Neuronal stem cell (in vitro differentiated cells): ENCODE results near the gene KRT2.
A peak's percentile ranks its signal among the peaks of the same experiment; 100 is the strongest.

Source experiments
- DNase-seq: peaks from one replicate; pipeline ENCODE4 v3.0.0-alpha.2; 2013; ENCODE audit warnings: low spot score
- H2AFZ ChIP-seq: one replicate; pipeline ENCODE4 v1.6.1; 2013; ENCODE audit warnings: mild to moderate bottlenecking, low read length, inconsistent platforms
- H2AK5ac ChIP-seq: 2 replicates; pipeline ENCODE4 v1.6.1; 2013; ENCODE audit warnings: low read depth, mild to moderate bottlenecking, inconsistent platforms, low read length, moderate library complexity, mixed read lengths
- H2BK120ac ChIP-seq: 2 replicates; pipeline ENCODE4 v1.6.1; 2013; ENCODE audit warnings: low read depth, mild to moderate bottlenecking, inconsistent platforms, low read length, moderate library complexity, mixed read lengths
- H2BK12ac ChIP-seq: one replicate; pipeline ENCODE4 v1.6.1; 2013; ENCODE audit warnings: low read length, inconsistent platforms
- H2BK15ac ChIP-seq: 2 replicates; pipeline ENCODE4 v1.6.1; 2013; ENCODE audit warnings: mild to moderate bottlenecking, low read length, inconsistent platforms, mixed read lengths
- H2BK5ac ChIP-seq: one replicate; pipeline ENCODE4 v1.6.1; 2013; ENCODE audit warnings: inconsistent platforms, mild to moderate bottlenecking, low read length, moderate library complexity
- H3K14ac ChIP-seq: one replicate; pipeline ENCODE4 v1.6.1; 2013; ENCODE audit warnings: low read length, inconsistent platforms
- H3K18ac ChIP-seq: 2 replicates; pipeline ENCODE4 v1.6.1; 2013; ENCODE audit warnings: low read length, inconsistent platforms
- H3K23ac ChIP-seq: 2 replicates; pipeline ENCODE4 v1.6.1; 2013; ENCODE audit warnings: low read depth, mild to moderate bottlenecking, mixed read lengths, low read length, inconsistent platforms; ENCODE audit not compliant: poor library complexity
- H3K27ac ChIP-seq: replicated peaks from 3 replicates; pipeline ENCODE4 v1.5.1; 2013; ENCODE audit warnings: low read length, inconsistent platforms
- H3K27me3 ChIP-seq, 3 experiments: 2 replicates each; pipeline ENCODE4 v1.6.1; 2013; ENCODE audit warnings: low read length in 3 of 3, mild to moderate bottlenecking in 2 of 3, inconsistent platforms in 1 of 3, low read depth in 1 of 3, mixed read lengths in 1 of 3, moderate library complexity in 1 of 3; ENCODE audit not compliant: control insufficient read depth in 3 of 3, insufficient read depth in 3 of 3
- H3K36me3 ChIP-seq, 2 donors: replicated peaks in 1 of 2; 2 replicates each; pipeline ENCODE4 v1.6.1; 2013; ENCODE audit warnings: low read length in 2 of 2; ENCODE audit not compliant: control insufficient read depth in 2 of 2, insufficient read depth in 2 of 2
- H3K4ac ChIP-seq: 2 replicates; pipeline ENCODE4 v1.6.1; 2013; ENCODE audit warnings: inconsistent platforms, mild to moderate bottlenecking, low read length, moderate library complexity
- H3K4me1 ChIP-seq, 2 donors: 1 replicate in 1 of 2; 2 replicates in 1 of 2; pipeline ENCODE4 v1.6.1; 2013; ENCODE audit warnings: low read length in 2 of 2, low read depth in 1 of 2; ENCODE audit not compliant: control insufficient read depth in 2 of 2, insufficient read depth in 1 of 2
- H3K4me2 ChIP-seq: one replicate; pipeline ENCODE4 v1.6.1; 2013; ENCODE audit warnings: mild to moderate bottlenecking, low read length, inconsistent platforms; ENCODE audit not compliant: insufficient read depth, poor library complexity, severe bottlenecking
- H3K4me3 ChIP-seq, 2 donors: 2 replicates each; pipeline ENCODE4 v1.5.1; 2013; ENCODE audit warnings: low read length in 2 of 2, mild to moderate bottlenecking in 2 of 2, inconsistent platforms in 1 of 2, moderate library complexity in 1 of 2
- H3K79me1 ChIP-seq: one replicate; pipeline ENCODE4 v1.6.1; 2013; ENCODE audit warnings: low read depth, mild to moderate bottlenecking, inconsistent platforms, low read length, moderate library complexity
- H3K9ac ChIP-seq: one replicate; pipeline ENCODE4 v1.6.1; 2013; ENCODE audit warnings: mild to moderate bottlenecking, low read depth, low read length, inconsistent platforms; ENCODE audit not compliant: poor library complexity
- H3K9me3 ChIP-seq, 2 donors: replicated peaks in 1 of 2; 2 replicates each; pipeline versions ENCODE3 to v1.6.1; 2013; ENCODE audit warnings: low read length in 2 of 2, mild to moderate bottlenecking in 2 of 2, inconsistent platforms in 1 of 2, low read depth in 1 of 2, mixed read lengths in 1 of 2, moderate library complexity in 1 of 2; ENCODE audit not compliant: control insufficient read depth in 2 of 2, insufficient read depth in 1 of 2
- H4K8ac ChIP-seq: one replicate; pipeline ENCODE4 v1.6.1; 2013; ENCODE audit warnings: low read depth, mild to moderate bottlenecking, inconsistent platforms, low read length, moderate library complexity
- H4K91ac ChIP-seq: one replicate; pipeline ENCODE4 v1.6.1; 2013; ENCODE audit warnings: low read length, low read depth, mild to moderate bottlenecking, inconsistent platforms; ENCODE audit not compliant: poor library complexity
- WGBS, 2 donors: extraction: QIAGEN DNeasy Blood & Tissue Kit; methylation state at CpG; one replicate each; pipeline ENCODE4 v1.1.7; 2013; ENCODE audit warnings: missing lambda C conversion rate in 2 of 2, mixed read lengths in 1 of 2; ENCODE audit not compliant: insufficient read length in 2 of 2, insufficient replicate concordance in 1 of 2; ENCODE audit errors: extremely low coverage in 2 of 2; 5-methylcytosine and 5-hydroxymethylcytosine counted together

The KRT2 gene

DNA sequence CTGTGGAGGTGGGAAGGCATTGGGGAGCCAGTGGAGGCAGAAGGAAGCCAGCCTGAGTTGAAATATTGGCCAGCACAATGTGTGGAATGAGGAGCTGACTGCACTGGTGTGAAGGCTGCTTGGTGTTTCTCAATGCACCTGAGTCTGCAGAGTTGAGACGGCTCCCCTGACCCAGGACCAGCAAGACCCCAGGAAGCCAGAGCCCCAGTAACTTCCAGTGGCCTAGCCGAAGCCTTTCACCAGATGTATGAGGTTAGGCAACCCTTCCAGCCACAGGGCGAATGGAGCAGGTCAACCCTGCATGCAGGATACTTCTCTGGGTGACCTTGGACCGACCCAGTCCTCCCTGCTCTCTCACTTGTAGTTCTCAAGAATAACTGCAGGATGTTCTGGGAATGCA lies 20.7 kb downstream of the KRT2 start:
- no peak overlapping the region for H2AK5ac ChIP-seq
- no peak overlapping the region for H2BK12ac ChIP-seq
- no peak overlapping the region for H2BK15ac ChIP-seq
- no peak overlapping the region for H2BK120ac ChIP-seq
- H3K4ac ChIP-seq: no peak overlapping the region
- no peak overlapping the region for H3K18ac ChIP-seq
- H2BK5ac ChIP-seq: no peak overlapping the region
- H3K79me1 ChIP-seq: no peaks in the 10 kb centered on the region
- no peak overlapping the region for H3K9ac ChIP-seq
- no peak overlapping the region for H3K4me2 ChIP-seq
- no peak for DNase-seq
- no peak overlapping the region for H3K23ac ChIP-seq
- WGBS, 2 donors: no CpG with 5 or more reads among the region's 4 CpGs
- no peaks in the 10 kb centered on the region for H3K36me3 ChIP-seq
- no peak overlapping the region for H3K27ac ChIP-seq
- H3K4me1 ChIP-seq: peaks cover 0 to 7% of the 10 kb centered on the region in 2 donors
- H3K9me3 ChIP-seq: no peaks in the 10 kb centered on the region
- no peak overlapping the region for H4K8ac ChIP-seq
- H2AFZ ChIP-seq: no peak overlapping the region
- no peak overlapping the region for H3K14ac ChIP-seq
- H3K4me3 ChIP-seq: no peak overlapping the region
- H3K27me3 ChIP-seq: peaks cover 0 to 9% (median 2%) of the 10 kb centered on the region in 3 experiments
- H4K91ac ChIP-seq: no peak overlapping the region

DNA sequence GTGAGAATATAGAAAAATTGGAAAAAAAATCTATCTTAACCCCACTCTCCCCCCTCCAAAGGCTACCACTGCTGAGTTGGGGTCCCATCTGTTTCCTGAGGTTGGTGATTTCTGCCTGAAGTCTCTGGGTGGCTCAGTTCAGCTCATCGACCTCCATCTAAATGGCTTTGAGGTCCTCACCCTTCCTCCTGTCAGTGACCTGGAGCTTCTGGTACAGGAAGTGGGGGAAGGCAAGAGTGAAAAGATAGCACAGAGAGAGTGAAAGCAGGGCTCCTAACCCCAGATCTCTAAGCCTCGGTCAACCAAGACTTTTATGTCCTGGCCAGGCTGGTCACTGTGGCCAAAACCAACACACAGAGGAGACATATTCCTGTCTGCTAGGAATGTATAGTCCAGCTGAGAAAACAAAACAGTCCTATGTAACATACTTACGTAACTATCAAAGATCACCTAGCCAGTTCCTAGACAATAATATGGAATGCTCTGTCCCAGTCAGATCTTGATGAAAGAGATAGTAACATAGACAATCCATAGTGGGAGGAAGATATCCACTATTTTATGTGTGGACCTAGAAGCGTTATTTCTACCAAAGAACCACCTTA lies 21.3 kb downstream of the KRT2 start:
- Histone ChIP-seq H3K4me2 (no peak overlapping the region), H2BK12ac (no peak overlapping the region), H3K18ac (no peak overlapping the region), H3K4me3 (no peak overlapping the region), H3K14ac (no peak overlapping the region), H2AFZ (no peak overlapping the region), H3K23ac (no peak overlapping the region), H4K8ac (no peak overlapping the region), H3K9ac (no peak overlapping the region), H3K9me3 (no peaks in the 10 kb centered on the region), H3K27me3 (peaks cover 0 to 9% (median 0%) of the 10 kb centered on the region in 3 experiments), H2BK120ac (no peak overlapping the region), H3K4ac (no peak overlapping the region), H3K4me1 (peaks cover 0 to 7% of the 10 kb centered on the region in 2 donors), H4K91ac (no peak overlapping the region), H3K36me3 (no peaks in the 10 kb centered on the region), H2BK15ac (no peak overlapping the region), H3K79me1 (no peaks in the 10 kb centered on the region), H2AK5ac (no peak overlapping the region), H2BK5ac (no peak overlapping the region), H3K27ac (no peak overlapping the region)
- WGBS, 2 donors: no CpG with 5 or more reads among the region's 4 CpGs
- DNase-seq: no peak

DNA sequence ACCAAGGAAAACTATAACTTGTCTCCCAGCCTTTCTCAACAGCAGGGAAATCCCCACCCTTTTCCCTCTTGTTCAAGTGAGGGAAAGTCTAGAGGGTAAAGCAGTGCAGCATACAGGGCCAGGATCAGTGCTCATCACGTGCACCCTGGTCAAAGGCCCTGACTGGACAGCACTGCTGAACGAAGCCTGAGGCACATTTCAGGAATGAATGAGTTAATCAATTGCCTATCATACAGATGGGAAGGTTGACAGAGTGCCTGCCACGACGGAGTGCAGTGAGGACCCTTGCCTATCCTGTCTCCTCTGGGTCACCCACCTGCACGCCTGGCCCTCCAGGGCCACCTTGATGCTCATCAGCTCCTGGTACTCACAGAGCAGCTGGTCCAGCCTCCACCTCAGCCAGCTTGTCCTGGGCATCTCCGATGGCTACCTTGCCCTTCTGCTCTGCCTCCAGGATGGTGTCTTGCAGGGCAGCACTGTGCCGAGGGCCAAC lies 22.0 kb downstream of the KRT2 start:
- peak overlapping the region; percentile 52 for H3K23ac ChIP-seq
- peak overlapping the region; percentile 17 for H2BK5ac ChIP-seq
- peak overlapping the region; percentile 75 for H3K9ac ChIP-seq
- H3K18ac ChIP-seq: no peak overlapping the region
- peaks cover 0 to 9% (median 0%) of the 10 kb centered on the region in 3 experiments for H3K27me3 ChIP-seq
- no peak overlapping the region for H2BK120ac ChIP-seq
- WGBS, 2 donors: no CpG with 5 or more reads among the region's 7 CpGs
- no peak overlapping the region for H3K4ac ChIP-seq
- no peak overlapping the region for H2AFZ ChIP-seq
- H3K4me3 ChIP-seq: no peak overlapping the region
- peaks cover 0 to 7% of the 10 kb centered on the region in 2 donors for H3K4me1 ChIP-seq
- no peaks in the 10 kb centered on the region for H3K79me1 ChIP-seq
- H3K14ac ChIP-seq: no peak overlapping the region
- H2AK5ac ChIP-seq: peak overlapping the region; percentile 3
- peak overlapping the region; percentile 54 for H2BK15ac ChIP-seq
- H4K8ac ChIP-seq: no peak overlapping the region
- no peak overlapping the region for H3K4me2 ChIP-seq
- no peak overlapping the region for H3K27ac ChIP-seq
- H3K36me3 ChIP-seq: no peaks in the 10 kb centered on the region
- no peak overlapping the region for H4K91ac ChIP-seq
- peak overlapping the region; percentile 41 for H2BK12ac ChIP-seq
- H3K9me3 ChIP-seq: no peaks in the 10 kb centered on the region
- DNase-seq: no peak

DNA sequence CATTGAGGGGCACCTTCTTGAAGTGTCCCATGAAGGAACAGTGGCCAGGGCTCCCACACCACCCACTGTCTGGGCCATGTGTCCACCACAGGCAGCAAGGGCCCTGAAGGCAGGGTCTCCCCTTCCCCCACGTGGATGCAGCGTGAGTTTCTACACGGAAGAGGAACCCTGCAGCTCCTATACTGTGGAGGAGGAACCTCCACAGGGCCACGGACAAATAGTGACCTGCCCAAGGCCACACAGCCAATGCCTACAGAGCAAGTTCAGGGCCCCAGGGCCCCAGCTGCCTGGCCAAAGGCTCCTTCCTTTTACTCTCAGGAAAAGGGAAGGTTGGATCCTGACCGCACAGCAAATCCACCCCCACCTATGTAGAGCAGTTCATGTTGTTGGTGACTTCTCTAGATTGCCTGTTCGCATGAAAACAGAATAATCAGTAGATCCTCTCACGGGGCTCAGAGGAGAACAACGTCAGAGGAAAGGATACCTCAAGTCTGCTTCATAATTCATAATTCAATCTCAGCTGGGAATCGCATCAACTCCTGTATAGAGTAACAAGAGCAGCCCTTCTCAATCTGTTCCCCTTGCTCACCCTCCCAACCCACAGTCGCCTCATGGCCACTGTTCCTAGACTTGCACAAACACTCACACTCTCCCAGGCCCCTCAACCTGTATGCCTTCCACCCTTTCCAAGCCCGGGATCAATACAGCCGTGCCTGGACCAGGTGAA lies 22.6 kb downstream of the KRT2 start:
- Histone ChIP-seq H3K4me2 (no peak overlapping the region), H3K36me3 (no peaks in the 10 kb centered on the region), H3K4ac (no peak overlapping the region), H4K8ac (no peak overlapping the region), H2AK5ac (peak overlapping the region; percentile 70), H3K14ac (no peak overlapping the region), H2AFZ (no peak overlapping the region), H2BK15ac (peak overlapping the region; percentile 54), H3K23ac (no peak overlapping the region), H3K4me1 (peaks cover 0 to 7% of the 10 kb centered on the region in 2 donors), H2BK12ac (no peak overlapping the region), H3K4me3 (no peak overlapping the region), H3K27me3 (peaks cover 0 to 9% (median 0%) of the 10 kb centered on the region in 3 experiments), H3K18ac (peak overlapping the region; percentile 44), H3K27ac (no peak overlapping the region), H3K79me1 (no peaks in the 10 kb centered on the region), H3K9ac (no peak overlapping the region), H2BK5ac (peak overlapping the region; percentile 79), H2BK120ac (no peak overlapping the region), H4K91ac (no peak overlapping the region), H3K9me3 (no peaks in the 10 kb centered on the region)
- DNase-seq: no peak
- WGBS, 2 donors: no CpG with 5 or more reads among the region's 12 CpGs
